GM12874 (cell line): ENCODE measurements around the gene COQ8A.

ENCODE experiments used
- TF ChIP-seq, protein P1 (sequence below): IDR thresholded peaks from 2 replicates; pipeline ENCODE4 v1.5.1; 2011; ENCODE audit warnings: low read depth, mild to moderate bottlenecking, control low read depth, low read length, moderate library complexity; ENCODE audit not compliant: insufficient read depth

Gene COQ8A

DNA sequence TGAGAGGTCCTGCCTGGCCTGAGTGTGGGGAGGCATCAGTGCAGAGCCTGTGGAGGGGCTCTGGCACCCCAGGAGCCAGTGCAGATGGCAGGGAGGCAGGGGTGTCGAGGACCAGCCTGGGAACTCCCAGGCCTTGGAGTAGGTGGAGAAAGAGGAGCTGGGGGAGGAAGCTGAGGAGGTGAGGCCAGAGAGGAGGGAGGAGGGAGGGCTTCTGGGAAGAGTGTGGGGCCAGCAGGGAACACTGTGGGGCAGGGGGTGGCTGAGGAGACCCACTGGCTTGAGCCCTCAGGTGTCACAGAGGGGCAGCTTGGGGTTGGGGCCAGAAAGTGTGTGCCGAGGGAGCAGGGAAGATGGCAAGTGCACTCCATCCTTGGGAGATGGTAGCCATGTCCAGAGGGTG is 3.8 kb downstream of the COQ8A start:
- TF ChIP-seq, protein P1, sequence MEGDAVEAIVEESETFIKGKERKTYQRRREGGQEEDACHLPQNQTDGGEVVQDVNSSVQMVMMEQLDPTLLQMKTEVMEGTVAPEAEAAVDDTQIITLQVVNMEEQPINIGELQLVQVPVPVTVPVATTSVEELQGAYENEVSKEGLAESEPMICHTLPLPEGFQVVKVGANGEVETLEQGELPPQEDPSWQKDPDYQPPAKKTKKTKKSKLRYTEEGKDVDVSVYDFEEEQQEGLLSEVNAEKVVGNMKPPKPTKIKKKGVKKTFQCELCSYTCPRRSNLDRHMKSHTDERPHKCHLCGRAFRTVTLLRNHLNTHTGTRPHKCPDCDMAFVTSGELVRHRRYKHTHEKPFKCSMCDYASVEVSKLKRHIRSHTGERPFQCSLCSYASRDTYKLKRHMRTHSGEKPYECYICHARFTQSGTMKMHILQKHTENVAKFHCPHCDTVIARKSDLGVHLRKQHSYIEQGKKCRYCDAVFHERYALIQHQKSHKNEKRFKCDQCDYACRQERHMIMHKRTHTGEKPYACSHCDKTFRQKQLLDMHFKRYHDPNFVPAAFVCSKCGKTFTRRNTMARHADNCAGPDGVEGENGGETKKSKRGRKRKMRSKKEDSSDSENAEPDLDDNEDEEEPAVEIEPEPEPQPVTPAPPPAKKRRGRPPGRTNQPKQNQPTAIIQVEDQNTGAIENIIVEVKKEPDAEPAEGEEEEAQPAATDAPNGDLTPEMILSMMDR, result no peak

DNA sequence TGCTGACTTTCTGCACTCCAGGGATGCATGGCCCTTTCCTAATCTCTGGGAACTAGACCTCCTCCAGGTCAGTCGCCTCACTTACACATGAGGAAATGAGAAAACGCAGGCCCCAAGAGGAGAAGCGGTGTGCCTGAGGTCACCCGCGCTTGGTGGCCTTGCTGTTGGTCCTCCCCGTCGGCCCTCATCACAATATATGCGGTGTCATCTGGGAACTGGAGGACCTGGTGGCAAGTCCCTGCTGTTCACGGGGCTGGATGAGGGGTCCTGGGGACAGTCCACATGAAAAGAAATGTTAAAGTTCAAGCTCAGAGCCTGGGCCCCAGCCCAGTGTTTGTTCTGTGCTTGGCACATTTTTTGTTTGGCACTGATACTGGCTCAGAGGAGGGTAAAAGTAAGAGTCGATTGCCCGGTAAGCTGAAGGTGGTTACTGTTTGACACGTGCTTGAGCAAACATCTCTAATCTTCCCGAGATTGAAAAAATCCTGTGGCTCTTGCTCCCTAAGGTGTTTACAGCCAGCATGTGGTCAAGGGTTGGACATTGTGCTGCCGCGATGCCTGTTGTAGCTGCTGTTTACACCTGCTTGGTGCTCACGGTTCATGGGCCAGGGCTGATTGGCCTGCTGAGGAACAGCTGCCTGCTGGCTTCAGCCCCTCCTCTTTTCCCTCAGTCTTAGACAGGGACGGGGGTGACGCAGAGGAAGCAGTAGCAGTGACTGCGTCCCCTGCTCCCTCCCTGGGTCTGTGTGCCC is 5.2 kb downstream of the COQ8A start:
- TF ChIP-seq, protein P1, result no peak

DNA sequence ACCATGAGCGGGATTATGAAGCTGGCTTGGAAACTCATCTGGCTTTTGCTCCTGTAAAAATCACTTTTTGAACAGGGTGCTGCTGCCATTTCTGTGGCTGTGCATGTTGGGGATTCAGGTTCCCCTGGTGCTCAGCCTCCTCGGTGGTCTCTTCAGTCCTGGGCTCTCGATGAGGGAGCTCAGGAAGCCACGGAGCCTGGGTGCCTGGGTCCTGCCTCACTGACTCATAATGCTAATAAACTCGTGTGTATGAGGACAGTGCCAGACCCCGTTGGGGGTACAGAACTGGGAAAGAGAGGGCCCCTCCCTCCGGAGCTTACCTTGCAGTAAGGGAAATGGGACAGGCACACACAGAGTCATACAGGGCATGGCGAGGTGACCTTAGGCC is 5.8 kb downstream of the COQ8A start:
- TF ChIP-seq, protein P1, result no peak

DNA sequence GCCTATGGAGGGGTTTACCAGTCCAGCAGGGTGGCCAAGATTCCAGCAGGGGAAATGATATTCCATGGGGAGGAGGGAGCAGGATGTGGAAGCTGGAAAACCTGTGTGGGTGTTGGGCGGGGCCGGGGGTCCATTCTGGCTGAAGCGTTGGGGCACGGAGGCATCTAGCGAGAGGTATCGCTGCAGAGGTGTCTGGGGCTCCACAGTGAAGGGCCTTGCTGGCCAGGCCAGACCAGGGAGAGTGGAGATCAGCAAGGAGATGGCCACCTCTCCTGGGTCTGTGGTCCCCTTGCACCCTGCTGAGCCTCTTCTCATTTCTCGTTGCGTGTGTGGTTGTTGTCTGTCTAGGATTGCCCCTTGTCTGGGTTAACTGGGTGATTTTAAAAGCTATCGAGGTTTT is 6.2 kb downstream of the COQ8A start:
- TF ChIP-seq, protein P1, result no peak

DNA sequence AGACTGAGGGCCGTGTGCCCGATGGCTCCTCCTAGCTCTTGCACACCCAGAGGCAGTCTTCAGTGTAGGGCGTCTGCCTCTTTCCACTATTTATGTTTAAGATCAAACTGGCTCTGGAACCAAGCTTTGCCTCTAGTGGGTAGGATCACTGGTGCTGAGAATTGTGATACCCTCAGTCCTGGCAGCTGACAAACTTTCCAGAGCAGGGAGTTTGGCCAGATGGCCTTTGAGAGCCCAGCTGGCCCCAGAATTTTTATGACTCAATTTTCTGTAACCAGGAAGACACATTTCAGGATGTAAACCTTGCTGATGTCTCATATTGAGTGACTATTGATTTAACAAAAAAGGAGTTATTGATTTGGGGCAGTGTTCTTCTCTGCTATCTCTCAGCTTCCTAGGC is 6.7 kb downstream of the COQ8A start:
- TF ChIP-seq, protein P1, result no peak

DNA sequence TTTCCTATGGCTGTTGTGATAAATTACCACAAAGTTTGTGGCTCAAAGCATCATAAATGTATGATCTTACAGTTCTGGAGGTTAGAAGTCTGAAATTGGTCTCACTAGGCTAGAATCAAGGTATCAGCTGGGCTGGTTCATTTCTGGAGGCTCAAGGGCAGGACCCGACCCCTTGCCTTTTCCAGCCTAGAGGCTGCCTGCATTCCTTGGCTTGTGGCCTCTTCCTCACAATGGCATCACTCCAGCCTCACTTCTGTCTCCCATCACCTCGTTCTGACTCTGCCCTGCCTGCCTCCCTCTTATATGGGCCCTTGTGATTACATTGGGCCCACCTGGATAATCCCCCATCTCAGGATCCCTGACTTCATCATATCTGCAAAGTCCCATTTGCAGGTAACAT is 8.0 kb downstream of the COQ8A start:
- TF ChIP-seq, protein P1, result no peak

DNA sequence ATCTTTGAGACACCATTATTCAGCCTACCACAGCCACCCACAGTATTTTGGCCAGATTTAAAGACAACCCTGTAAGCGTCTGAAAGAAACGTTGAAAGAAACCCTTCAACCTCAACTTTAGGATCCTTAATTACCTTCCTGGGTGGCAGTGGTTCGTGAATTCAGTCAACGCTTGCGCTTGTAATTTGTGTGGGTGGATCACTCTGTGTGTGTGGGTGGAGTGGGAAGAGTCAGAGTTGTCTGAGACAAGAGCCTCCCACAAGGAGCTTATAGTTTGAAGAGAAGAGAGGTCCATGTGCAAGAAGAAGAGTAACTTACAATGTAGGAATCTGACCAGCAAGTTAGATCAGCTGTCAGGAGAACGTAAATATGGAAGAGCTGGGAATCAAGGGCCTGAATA is 8.4 kb downstream of the COQ8A start:
- TF ChIP-seq, protein P1, result no peak
